Inflammatory macrophage treated with lipopolysaccharide for 1 hour (primary cell): ENCODE results near the gene BBIP1.
A peak's percentile ranks its signal among the peaks of the same experiment; 100 is the strongest.

Experiments
- DNase-seq, 2 donors: peaks; one replicate each; pipeline ENCODE4 v3.0.0-alpha.2; 2020 to 2022

Gene BBIP1

DNA sequence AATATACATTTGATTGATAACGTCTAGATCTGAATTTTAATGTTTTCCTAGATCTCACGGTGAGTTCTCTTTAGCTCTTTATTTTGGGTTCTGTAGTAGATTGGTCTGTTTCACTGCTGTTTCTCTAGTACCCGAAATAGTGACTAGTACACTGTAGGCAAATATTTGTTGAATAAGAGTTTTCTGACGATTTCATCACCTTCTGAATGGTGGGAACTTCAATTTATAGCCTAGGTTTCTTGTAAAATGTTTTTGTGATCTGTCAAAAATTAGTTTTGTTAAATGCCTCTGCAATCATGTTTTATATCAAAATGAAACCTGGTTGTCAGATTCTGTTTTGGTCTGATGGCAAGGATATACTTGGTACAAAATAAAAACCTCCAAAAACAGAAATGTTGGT lies 37.1 kb downstream of the BBIP1 start:
- DNase-seq = no peak

DNA sequence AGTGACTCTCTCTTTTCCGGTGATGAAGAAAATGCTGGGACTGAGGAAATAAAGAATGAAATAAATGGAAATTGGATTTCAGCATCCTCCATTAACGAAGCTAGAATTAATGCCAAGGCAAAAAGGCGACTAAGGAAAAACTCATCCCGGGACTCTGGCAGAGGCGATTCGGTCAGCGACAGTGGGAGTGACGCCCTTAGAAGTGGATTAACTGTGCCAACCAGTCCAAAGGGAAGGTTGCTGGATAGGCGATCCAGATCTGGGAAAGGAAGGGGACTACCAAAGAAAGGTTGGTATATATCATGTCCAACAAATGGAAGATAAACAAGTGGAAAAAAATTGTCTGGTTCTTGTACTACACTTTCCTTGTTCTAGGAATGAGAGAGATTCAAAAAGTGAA lies 37.7 kb downstream of the BBIP1 start:
- no peak for DNase-seq

DNA sequence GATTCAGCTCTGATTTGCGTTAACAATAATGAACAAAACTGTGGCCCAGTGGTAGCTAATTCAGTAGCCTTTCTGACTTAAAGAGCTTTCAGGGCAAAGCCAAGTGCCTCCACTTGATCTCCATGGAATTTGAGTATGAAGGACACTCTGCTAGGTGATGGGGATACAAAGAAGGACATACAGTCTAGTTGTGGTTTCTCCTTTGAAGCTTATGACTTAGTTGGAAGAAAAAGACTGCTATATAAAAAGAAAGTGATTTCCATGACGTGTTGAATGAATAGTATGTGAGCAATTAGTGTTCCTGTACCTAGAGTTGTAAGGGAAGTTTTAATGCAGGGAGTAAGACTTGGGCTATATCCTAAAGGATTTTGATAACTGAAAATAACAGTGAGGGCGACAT lies 39.0 kb downstream of the BBIP1 start:
- no peak for DNase-seq

DNA sequence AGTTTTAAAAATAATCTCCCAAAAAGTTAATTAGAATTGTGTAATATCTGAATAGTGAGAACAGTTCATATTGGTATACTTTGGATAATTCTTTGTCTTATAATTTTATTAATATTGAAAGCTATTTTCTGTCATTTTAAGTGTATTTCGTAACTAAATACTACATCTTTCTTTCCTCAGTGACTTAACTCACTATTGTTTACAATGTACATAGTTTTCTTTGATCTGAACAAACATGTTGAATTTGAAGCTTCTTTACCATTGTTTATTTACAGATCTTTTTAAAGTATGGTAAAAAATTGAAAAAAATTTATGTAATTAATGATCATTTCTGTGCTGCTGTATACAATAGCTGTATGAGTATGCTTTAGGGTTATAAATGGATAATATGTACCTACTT lies 42.2 kb downstream of the BBIP1 start:
- no peak for DNase-seq

DNA sequence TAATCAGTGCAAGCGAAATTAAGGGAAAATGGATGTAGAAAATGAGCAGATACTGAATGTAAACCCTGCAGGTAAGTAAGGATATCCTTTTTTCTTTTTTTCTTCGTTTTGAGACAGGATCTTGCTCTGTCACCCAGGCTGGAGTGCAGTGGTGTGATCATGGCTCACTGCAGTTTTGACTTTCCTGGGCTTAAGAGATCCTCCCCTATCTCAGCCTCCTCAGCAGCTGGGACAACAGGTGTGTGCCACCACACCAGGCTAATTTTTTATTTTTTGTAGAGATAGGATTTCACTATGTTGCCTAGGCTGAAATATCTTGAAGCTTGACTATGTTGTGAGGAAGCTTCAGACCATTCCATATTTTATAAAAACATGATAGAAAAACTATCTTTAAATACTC lies 43.0 kb downstream of the BBIP1 start:
- DNase-seq = no peak

- DNase-seq = no peak
Observed at GRCh38 chr10:110873951-110874350, 45.0 kb downstream of the BBIP1 start.

DNA sequence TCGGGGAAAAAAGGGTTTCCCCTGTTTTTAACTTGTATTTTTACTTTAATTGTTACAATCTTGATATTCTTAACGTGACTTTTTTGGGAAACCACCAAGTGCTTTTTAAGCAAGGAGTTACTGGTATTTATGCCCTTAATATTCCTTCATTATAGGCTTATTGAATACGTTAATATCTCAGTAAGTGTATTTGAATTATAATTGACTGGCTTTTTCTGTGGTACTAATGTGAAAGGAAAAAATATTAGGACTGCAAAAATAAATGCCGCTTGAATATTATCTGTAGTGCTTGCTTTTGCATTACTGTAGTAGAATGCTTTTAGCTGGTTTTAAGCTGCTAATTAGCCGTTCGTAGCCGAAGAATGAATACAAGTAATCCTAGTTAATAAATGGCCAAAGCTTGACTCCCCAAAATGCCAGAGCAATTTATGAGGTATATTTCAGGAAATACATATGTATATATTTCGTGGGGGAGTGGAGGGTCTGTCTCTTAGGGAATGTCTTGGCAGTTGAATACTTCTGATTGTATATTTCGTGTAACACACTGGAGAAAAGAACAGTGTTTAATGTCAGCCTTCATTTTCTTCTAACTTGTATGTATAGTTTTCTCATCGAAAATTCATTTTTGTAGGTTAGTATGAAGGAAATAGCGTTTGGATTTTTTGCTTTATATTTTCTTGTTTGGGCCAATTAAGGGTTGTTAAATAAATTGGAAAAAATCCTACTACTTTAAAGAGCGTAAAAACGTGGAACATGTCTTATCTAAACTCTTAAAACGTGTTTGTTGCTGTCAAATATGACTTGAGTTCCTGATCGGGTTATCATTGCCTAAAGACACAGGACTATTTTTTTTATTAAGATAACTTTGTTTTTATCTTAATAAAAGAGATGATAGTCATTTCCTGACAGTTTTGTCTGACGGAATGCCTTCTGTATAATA lies 45.7 kb downstream of the BBIP1 start:
- no peak for DNase-seq

DNA sequence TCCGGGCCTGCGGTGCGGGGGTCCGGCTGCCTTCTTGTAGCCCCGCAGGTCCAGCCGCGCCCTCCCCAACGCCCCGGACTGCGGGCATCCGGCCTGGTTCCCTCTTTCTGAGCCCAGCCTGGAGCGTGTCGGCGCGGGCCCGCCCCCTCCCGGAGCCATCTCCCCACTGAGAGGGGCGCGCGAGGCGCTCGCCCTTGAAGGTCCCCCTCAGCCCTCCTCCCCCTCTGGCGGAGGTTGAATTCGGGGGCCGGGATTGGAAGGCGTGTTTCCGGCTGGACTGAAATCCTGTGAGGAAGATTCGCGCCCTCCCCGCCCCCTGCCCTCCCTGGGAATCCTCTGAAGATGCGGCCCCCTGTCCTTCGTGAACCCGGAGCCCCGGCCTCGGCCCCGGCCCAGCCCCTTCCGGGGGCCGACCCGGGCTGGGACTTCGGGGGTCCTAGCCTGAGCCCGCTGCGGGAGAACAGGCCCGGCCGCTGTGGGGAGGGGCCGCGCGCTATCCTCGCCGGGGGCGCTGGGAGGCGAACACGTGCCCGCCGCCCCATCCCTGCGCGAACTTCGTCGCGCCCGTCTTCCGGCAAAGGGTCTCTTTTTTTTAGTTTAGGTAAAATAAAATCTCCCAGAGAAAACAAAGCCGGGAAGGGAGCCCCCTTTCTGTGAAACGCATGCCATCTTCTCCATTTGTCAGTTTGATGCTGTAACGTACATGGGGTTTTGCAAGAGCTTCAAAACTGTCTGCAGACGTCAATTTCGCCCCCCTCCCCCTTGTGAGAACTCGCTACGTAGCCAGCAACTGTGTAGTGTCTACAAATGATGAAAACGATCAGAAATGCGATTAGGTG lies 46.6 kb downstream of the BBIP1 start:
- peak; percentile 79 to 83 for DNase-seq

DNA sequence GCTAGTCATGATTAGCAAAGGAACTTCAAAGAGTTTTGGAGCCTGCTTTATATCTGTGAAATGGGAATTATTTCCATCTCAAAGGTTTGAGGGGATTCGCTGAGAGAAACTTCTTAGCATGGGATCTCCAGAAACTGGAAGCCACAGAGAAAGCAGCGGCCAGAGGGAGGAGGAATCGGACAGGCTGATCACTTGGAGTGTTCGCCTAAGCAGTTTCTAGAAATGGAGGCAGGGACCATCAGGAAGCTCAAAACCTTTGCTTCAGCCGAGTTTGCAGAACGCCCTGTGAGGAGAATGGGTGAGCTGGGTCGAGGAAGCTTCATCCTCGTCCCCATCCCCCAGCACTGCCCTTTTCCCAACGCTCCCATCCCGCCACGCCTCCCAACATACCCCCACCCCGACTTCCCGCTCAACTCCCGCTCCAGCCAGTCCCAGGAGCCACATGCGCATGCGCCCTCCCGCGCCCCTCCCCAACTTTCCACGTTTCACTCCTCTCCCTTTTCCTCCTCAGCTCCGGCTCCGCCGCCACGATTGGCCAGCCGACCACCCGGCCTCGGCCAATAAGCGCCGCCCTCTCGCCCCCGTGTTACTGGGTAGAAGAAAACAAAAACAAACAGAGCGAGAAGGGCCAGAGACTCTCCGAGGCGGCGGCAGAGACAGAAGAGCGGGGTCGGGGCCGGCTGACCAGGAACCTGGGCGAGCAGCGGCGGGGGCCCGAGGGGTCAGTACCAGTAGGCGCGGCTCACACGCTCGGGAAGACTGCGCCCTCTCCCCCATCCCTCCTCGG lies 47.5 kb downstream of the BBIP1 start, which contains the start of gene PDCD4:
TSS of gene PDCD4 (plus strand) at position 631 of the 787 bp plus-strand sequence. CDS start 4,100 bp downstream, outside the sequence.
- peak; percentile 95 to 96 for DNase-seq

GRCh38 chr10:110870823-110871297 lies 48.1 kb downstream of the BBIP1 start:
- no peak for DNase-seq

- no peak for DNase-seq
Observed at GRCh38 chr10:110868981-110869380, 50.0 kb downstream of the BBIP1 start.

DNA sequence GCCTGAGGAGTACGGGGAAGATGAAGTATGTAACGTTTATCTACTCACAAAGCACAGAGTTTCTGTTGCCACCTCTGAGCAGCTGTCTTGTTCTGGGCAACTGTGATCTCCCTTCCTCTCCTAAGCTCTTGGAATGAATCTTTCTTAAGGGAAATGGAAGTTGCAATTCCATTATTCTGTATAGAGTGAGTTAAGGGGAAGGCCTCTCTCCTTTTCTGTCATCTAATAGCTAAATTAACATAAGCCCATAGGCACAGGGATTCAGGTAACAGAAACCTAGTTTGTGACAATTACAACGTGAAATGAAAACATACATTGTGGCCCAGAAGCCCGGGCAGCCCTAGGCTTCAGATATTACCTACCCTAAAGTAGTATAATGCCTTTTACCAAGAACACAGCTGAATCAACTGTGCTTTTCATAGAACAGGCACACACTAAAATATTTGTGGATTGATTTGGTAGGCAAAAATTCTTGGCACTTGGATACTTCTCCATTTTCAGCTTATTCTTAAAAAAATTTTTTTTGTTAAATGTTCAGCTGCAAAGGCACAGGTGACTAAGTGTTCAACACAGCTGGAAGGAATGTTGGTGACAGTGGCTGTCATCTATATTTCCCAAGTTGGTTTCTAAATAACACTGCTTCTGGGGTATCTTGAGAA lies 51.0 kb downstream of the BBIP1 start:
- no peak for DNase-seq

GRCh38 chr10:110867011-110867806 lies 51.8 kb downstream of the BBIP1 start:
- peak; percentile 51 to 64 for DNase-seq

DNA sequence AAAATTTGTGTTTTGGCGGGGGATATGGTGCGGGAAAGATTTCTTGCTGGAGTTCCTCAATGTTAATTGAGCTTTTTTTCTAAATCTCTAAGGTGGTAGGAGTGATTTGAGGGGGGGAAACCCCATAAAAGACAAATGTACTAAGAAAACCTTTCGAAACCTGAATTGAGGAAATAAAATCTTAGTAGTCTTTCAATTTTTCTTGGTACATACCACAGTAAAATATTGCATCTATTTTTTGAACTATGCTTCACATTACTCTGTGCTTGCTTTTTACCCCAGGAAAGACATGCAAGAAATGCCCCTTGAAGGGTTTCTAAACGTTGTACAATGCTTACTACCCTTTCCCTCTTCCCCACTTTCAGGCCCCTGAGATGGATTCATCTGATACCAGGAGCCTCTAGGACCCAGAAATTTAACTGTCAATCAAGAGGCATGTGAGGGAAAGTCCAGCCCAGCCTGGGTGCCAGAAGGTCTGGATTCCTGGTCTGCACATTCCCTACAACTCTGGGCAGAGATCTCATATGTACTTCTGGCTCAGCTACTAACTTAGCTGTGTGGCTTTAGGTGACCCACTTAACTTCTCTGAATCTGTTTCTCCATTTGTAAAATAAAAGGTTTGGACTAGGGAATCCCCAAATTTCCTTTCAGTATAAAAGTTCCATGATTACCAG lies 53.0 kb downstream of the BBIP1 start:
- DNase-seq = peak; percentile 49 to 84

- peak; percentile 29 to 44 for DNase-seq
Observed at GRCh38 chr10:110865186-110865808, 53.7 kb downstream of the BBIP1 start.

DNA sequence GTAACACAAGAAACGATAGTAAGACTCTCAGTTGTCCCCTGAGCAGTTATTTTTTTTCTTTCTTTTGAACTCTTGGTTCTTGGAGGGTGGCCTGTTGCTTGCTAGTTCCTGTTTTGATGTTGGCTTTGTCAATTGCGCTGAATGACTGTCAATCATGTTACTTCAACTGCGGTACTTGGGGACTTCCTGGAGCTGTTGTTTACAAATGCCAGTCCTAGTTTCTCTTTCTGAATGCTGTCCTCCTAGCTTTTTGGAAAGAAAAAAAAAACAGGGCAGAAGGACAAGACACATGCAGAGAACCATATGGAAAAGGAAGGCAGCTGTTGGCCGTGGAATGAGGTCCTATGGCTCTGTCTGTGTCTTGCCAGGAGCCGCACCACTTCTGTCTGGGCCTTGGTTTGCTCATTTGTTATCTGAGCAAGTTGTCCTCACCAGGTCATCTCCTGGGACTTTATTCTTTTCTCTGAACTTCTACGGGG lies 54.3 kb downstream of the BBIP1 start:
- peak; percentile 78 to 94 for DNase-seq

- DNase-seq = no peak
Observed at GRCh38 chr10:110863956-110864355, 55.0 kb downstream of the BBIP1 start.

- DNase-seq = no peak
Observed at GRCh38 chr10:110863361-110863760, 55.6 kb downstream of the BBIP1 start.

- no peak for DNase-seq
Observed at GRCh38 chr10:110862961-110863360, 56.0 kb downstream of the BBIP1 start.
